KBM-7 (cell line): ENCODE data around the gene USP21.

Source experiments
- DNase-seq: peaks from one replicate; pipeline ENCODE4 v3.0.0-alpha.2; 2015
- in situ Hi-C: fragments of 300-500 bp; cut with MboI; formaldehyde crosslinking; loops from 2 replicates; pipeline ENCODE4 v1.14.3; 2020; ENCODE audit warnings: low sequenced_read_pairs, low pct_unique_long_range_greater_than_20kb, mixed read lengths

USP21 gene

DNA sequence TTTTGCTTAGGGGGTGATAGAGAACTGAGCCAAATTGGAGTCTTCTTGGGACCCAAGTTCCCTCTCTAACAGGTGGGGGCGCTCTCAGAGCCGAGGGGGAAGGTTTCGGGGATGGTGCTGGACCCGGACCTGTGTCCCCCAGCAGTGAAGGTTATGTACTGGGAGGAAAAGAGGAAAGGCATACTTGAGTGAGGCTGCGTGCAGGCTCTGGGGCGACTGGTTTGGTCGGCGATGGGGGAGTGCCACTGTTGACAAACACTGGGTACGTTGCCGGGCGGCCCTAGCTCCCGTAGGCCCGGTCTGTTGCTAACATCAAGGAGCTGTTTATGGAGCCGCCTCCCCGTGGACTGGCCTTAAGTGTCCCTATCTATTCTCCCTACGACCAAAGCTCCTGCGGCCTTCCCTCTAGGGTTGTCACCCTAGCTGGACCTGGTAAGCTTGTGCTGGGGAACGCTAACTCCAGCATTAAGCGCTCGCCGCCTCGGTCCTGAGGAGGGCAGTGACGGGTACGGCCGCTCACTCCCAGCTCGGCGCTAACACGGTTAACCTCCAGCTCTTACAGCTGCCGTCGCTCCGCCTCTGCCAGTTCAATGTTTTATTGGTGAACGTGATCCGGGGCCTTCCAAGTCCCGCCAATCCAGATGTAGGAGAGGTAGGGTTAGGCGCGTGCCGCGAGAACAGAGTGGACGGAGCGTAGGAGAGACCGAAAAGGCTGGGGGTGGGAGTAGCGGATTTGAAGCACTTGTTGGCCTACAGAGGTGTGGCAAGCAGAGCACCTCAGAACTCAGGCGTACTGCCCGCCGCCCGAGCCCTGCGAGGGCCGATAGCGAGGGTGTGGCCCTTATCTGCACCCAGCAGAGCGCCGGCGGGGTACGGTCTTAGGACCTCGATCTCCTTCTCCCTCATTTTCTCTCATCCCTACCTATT is 6.7 kb downstream of the USP21 start, which contains the start of gene PPOX:
PPOX (plus strand) TSS at position 685 of the 927 bp plus-strand sequence. CDS start 422 bp downstream, outside the sequence.
- in situ Hi-C loops, result no loop called here
- peak; percentile 98 for DNase-seq

DNA sequence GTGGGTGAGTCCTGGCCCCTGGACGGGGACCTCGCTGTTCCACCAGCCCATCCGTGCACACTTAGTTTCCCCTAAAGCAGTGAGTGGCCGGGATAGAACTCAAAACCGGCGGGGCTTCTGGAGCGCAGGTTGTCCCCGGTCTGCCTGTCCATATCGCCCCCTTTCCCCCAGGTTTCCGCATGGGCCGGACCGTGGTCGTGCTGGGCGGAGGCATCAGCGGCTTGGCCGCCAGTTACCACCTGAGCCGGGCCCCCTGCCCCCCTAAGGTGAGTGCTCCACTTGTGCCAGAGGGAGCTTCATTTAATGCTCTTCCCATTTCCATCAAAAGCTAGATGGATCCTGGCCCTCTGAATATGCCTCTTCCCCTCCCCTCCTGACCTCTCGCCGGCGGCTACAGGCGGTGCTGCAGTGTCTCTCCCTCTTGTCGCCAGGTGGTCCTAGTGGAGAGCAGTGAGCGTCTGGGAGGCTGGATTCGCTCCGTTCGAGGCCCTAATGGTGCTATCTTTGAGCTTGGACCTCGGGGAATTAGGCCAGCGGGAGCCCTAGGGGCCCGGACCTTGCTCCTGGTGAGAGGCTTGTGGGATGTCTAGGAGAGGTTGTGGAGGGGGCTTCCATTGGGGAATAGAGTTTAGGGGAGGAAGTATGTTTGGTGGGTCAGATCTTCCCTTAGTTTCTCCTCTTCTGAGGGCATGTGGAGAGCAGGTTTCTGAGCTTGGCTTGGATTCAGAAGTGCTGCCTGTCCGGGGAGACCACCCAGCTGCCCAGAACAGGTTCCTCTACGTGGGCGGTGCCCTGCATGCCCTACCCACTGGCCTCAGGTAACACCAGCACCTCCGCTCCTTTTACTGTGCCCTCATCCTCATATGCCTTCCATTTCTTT is 7.6 kb downstream of the USP21 start:
- in situ Hi-C loops, result no loop called here
- DNase-seq, result peak; percentile 39

- in situ Hi-C loops, result no loop called here
- DNase-seq, result no peak
These were observed 9.6 kb downstream of the USP21 start for GRCh38 chr1:161168906-161169305.

GRCh38 chr1:161171191-161171590 is 11.9 kb downstream of the USP21 start:
- DNase-seq, result no peak
- in situ Hi-C loops, result no loop called here

GRCh38 chr1:161171696-161172095 is 12.4 kb downstream of the USP21 start:
- in situ Hi-C loops, result no loop called here

GRCh38 chr1:161172349-161172748 is 13.0 kb downstream of the USP21 start:
- in situ Hi-C loops, result no loop called here
- no peak for DNase-seq

More at GRCh38 chr1:161171696-161172095, 12.4 kb downstream of the USP21 start:
- no peak for DNase-seq

GRCh38 chr1:161172776-161173376 is 13.6 kb downstream of the USP21 start:
- no peak for DNase-seq
- in situ Hi-C loops, result no loop called here

DNA sequence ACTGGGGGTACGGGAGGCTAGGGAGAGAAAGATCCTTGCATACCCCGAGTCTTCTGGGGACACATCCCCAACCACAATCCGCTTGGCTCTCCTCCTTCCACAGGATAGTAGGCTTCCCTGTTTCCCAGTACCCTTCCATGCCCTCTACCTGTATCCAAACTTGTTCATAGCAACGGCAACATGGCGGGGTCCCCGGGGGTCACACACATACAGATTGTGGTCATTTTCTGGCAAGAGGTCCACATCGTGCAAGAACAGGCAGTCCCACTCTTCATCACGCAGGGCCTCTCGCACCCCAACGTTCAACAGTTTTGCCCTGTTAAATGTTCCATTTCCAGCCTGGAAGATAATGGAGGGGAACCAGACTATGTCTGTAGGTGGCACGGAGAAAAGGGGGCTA is 14.4 kb downstream of the USP21 start:
- in situ Hi-C loops, result no loop called here
- no peak for DNase-seq

GRCh38 chr1:161174911-161175310 is 15.6 kb downstream of the USP21 start:
- DNase-seq, result no peak
- in situ Hi-C loops, result loop anchor here (25.0 kb wide), 1 partner anchor 212 kb away; no protein-coding TSS in a partner anchor

DNA sequence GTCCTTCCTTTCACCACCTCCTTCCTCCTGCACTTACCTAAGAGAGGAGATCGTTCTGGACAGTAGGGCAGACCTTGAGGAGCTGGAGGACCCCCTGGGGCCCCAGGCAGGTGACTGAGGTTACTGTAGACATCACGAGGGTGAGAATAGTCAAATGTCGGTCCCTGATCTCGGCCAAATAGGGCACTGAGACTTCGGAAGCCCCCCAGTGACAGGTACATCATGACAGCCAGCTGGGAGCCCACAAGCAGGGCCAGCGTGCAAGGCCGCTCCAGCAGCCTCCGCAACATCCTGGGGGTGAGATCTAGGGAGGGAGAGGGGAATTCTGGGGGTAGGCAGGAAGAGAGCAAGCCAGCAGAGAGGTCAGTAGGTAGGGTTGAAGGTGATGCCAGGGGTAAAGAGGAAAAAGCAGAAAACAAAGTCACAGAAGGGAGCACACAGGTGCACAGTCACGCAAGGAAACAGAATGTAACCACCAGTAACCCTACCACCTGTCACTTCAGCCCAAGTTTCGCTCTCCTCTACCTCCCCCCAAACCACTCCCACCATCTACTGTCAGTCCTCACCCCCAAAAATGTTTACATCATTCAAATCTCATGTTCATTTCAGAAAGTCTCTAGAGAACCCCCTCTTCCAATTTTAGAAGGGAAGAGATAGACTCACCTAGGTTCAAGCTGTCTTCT is 16.6 kb downstream of the USP21 start:
- DNase-seq, result no peak
- in situ Hi-C loops, result loop anchor here (25.0 kb wide), 1 partner anchor 211 kb away; no protein-coding TSS in a partner anchor

- DNase-seq, result no peak
- in situ Hi-C loops, result loop anchor here (25.0 kb wide), 1 partner anchor 211 kb away; no protein-coding TSS in a partner anchor
These were observed 17.3 kb downstream of the USP21 start for GRCh38 chr1:161176468-161177111.

DNA sequence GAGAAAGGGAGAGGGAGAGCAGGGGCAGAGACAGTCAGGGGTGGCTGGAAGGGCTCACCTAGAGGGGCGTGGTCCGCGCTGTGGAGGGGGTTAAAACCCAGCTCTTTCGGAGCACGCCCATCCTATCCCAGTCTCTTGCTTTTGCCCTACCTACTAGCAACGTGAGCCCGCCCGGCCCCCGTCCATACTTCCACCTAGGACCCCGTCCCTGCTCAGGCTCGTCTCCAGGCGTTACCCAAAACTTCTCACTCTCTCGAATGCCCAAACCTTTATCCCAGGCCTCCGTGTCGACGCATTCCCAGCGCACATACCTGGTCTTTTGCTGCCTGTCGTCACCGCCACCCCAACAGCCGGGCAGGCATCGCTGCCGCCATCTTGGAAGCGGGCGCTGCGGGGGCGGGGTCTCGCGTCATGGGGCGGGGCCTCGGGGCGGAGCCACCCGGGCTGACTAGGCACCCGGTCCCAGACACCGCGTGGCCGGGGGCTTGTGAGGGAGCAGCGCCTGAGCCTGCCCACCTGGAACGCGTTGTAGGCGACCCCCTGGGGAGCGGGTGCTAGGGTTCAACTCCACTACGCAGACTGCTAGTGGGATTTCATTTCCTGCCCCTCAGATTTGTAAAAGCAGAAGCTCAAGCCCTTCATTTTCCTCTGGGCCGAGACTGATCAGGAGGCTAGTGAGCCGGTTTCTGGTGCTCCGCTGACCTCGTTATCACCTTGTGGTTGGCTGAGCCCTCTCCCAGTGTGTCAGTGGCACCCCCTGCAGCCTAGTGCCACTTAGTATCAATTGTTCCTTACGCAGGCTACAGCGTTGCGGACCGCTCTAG is 18.0 kb downstream of the USP21 start, which contains the start of gene B4GALT3:
B4GALT3 (minus strand) TSS at position 396 of the 824 bp plus-strand sequence. CDS start 1,447 bp downstream, outside the sequence.
- in situ Hi-C loops, result loop anchor here (25.0 kb wide), 1 partner anchor 210 kb away; no protein-coding TSS in a partner anchor
- peak; percentile 86 for DNase-seq

DNA sequence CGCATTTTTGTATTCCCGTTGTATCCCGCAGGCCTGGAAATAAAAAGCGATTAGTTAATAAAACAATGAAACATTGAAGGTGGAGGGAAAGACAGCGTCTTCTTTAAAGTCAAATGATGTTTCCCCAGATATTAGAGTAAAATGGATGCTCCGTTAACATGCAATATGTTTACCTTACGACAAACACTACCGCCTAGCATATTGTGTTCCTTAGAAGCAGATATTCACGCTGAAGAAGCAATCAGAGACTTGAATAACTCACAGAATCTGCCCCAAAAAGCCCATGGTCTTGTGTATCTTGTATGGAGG is 18.6 kb downstream of the USP21 start:
- DNase-seq, result no peak
- in situ Hi-C loops, result loop anchor here (25.0 kb wide), 1 partner anchor 209 kb away; no protein-coding TSS in a partner anchor

GRCh38 chr1:161179698-161180097 is 20.4 kb downstream of the USP21 start:
- in situ Hi-C loops, result loop anchor here (25.0 kb wide), 1 partner anchor 208 kb away; no protein-coding TSS in a partner anchor
- no peak for DNase-seq

GRCh38 chr1:161180639-161181038 is 21.3 kb downstream of the USP21 start:
- in situ Hi-C loops, result loop anchor here (25.0 kb wide), 1 partner anchor 207 kb away; no protein-coding TSS in a partner anchor
- peak; percentile 58 for DNase-seq

- in situ Hi-C loops, result loop anchor here (25.0 kb wide), 1 partner anchor 205 kb away; no protein-coding TSS in a partner anchor
- no peak for DNase-seq
These were observed 22.9 kb downstream of the USP21 start for GRCh38 chr1:161182214-161182613.

GRCh38 chr1:161185282-161185682 is 26.0 kb downstream of the USP21 start:
- in situ Hi-C loops, result loop anchor here (25.0 kb wide), 1 partner anchor 202 kb away; no protein-coding TSS in a partner anchor
- peak; percentile 98 for DNase-seq
